Heart right ventricle (tissue), 16 donors: ENCODE results near the gene CDC42EP2. TPM values are rescaled to one million over a fixed set of nuclear protein-coding genes. Genes with fewer than 3 reads are reported as not detected.

Source experiments
- ATAC-seq, 8 donors: fragments of 200-7000 bp; cut with Tn5 transposase; one replicate each; pipeline ENCODE4 v1.9.1; 2020; ENCODE audit warnings: mild to moderate bottlenecking in 8 of 8, moderate library complexity in 8 of 8, moderate number of reproducible peaks in 1 of 8
- DNase-seq, 2 donors: peaks; one replicate each; pipeline ENCODE4 v3.0.0-alpha.2; 2020
- H3K27ac ChIP-seq, 10 donors: fragments of 200-600 bp; sonication (generic) in 2 of 10; one replicate each; pipeline versions ENCODE4 v1.5.0 to v1.8.0; 2020 to 2022; ENCODE audit warnings: mild to moderate bottlenecking in 3 of 10
- H3K27me3 ChIP-seq, 7 donors: fragments of 200-600 bp; one replicate each; pipeline ENCODE4 v1.8.0; 2021 to 2022; ENCODE audit warnings: mild to moderate bottlenecking in 2 of 7
- H3K36me3 ChIP-seq, 9 donors: fragments of 200-600 bp; sonication (generic) in 1 of 9; one replicate each; pipeline versions ENCODE4 v1.5.0 to v1.8.0; 2020 to 2022; ENCODE audit warnings: mild to moderate bottlenecking in 2 of 9
- H3K4me1 ChIP-seq, 9 donors: fragments of 200-600 bp; sonication (generic) in 1 of 9; one replicate each; pipeline versions ENCODE4 v1.5.0 to v1.8.0; 2020 to 2022; ENCODE audit warnings: mild to moderate bottlenecking in 4 of 9
- H3K4me3 ChIP-seq, 10 donors: fragments of 200-600 bp; sonication (generic) in 2 of 10; one replicate each; pipeline versions ENCODE4 v1.5.0 to v1.8.0; 2020 to 2022; ENCODE audit warnings: mild to moderate bottlenecking in 7 of 10, moderate library complexity in 2 of 10
- H3K9me3 ChIP-seq, 11 donors: fragments of 200-600 bp in 10 of 11; sonication (generic) in 2 of 11; one replicate each; pipeline versions ENCODE4 v1.5.0 to v1.8.0; 2013 to 2022; ENCODE audit warnings: mild to moderate bottlenecking in 2 of 11, control low read depth in 1 of 11, moderate library complexity in 1 of 11
- WGBS, 2 donors: extraction: QIAGEN DNeasy Blood & Tissue Kit; methylation state at CpG; one replicate each; pipeline ENCODE4 v1.1.7; 2013; ENCODE audit warnings: inconsistent platforms in 1 of 2; 5-methylcytosine and 5-hydroxymethylcytosine counted together
- intact Hi-C, 10 donors: fragments of 100-400 bp; cut with DNase I; formaldehyde crosslinking; loops; one replicate each; pipeline versions ENCODE4 v1.11.1 to v1.14.2; 2022
- polyA plus RNA-seq, 2 donors: library from polyadenylated mRNA; stranded (reverse); fragments of 200-250 nt; gene quantifications; one replicate each; pipeline ENCODE4 v1.2.3, GENCODE V29; 2013
- total RNA-seq, 10 donors: library from RNA; stranded (reverse); fragmentation: NEBNext Ultra II Directional in 3 of 10; extraction: Animal tissue kit (Norgen Biotek cat#: 25700) in 3 of 10; gene quantifications; one replicate each; pipeline versions ENCODE4 v1.2.1 to v1.2.4, GENCODE V29; 2021 to 2023
- TF ChIP-seq, protein P1 (sequence below), 9 donors: fragments of 200-600 bp; sonication (generic) in 2 of 9; IDR thresholded peaks; one replicate each; pipeline versions ENCODE4 v1.5.0 to v1.8.0; 2021 to 2022; ENCODE audit warnings: antibody characterized with exemption in 9 of 9, mild to moderate bottlenecking in 5 of 9, moderate library complexity in 1 of 9
- donor health status: Arrhythmogenic right ventricular cardiomyopathy.
- donor health status: ischemic (EF 13 %, LVEDD 7.1; RV severe dilation, severe dysfunction).
- donor health status: healthy with polysubstance abuse.
- donor health status: DM: no; HTN: yes; CAD: no.
- donor health status: DM: no; HTN: no; CAD: no.
- donor health status: ischemic (EF 25% LVEDD 6.9; RV normal size, moderate dysfunction).
- donor health status: ischemic (EF 25% LVEDD 5.7; RV mildly dilated, moderate dysfunction).
- donor health status: healthy.
- donor health status: DM: yes; HTN: yes; CAD: no.
- donor health status: Ischemic cardiomyopathy.
- donor health status: ischemic (EF 35%, LVEDD 5.7; RV mildly dilated, moderate dysfunction).
- donor health status: nonischemic (EF 11% LVEDD 7.7; RV severe dilation, severe dysfunction).
- donor health status: DM: yes; HTN: yes; CAD: no.
- donor health status: PGD.
- donor health status: ischemic (EF 29% LVEDD 5.4; RV normal size, mild dysfunction).
- donor health status: nonischemic (EF 23%, LVEDD 6.1; RV moderate dilation, normal function).

The CDC42EP2 gene
- total and polyA plus RNA-seq, 12 donors: 3.9 to 21.9 (median 9.9) TPM

DNA sequence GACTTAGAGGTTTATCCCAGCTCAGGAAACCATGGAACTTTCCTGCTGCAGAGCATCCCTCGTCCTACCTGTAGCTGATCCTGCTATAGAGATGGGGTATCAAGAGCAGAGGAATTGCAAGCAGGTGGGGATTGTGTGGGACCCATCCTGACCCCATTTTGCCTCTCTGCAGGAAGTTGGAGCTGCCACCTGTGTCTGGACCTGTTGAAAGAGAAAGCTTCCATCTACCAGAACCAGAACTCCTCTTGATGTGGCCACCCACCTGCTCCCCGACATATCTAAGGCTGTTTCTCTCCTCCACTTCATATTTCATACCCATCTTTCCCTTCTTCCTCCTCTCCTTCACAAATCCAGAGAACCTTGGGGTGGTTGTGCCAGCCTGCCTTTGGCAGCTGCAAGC, 36.8 kb downstream of the CDC42EP2 start:
- TF ChIP-seq, protein P1, sequence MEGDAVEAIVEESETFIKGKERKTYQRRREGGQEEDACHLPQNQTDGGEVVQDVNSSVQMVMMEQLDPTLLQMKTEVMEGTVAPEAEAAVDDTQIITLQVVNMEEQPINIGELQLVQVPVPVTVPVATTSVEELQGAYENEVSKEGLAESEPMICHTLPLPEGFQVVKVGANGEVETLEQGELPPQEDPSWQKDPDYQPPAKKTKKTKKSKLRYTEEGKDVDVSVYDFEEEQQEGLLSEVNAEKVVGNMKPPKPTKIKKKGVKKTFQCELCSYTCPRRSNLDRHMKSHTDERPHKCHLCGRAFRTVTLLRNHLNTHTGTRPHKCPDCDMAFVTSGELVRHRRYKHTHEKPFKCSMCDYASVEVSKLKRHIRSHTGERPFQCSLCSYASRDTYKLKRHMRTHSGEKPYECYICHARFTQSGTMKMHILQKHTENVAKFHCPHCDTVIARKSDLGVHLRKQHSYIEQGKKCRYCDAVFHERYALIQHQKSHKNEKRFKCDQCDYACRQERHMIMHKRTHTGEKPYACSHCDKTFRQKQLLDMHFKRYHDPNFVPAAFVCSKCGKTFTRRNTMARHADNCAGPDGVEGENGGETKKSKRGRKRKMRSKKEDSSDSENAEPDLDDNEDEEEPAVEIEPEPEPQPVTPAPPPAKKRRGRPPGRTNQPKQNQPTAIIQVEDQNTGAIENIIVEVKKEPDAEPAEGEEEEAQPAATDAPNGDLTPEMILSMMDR (IDR thresholded peaks at IDR 0.05): no peak
- Histone ChIP-seq H3K4me1 (peaks cover 15 to 28% (median 23%) of the 10 kb centered on the region in 9 donors), H3K27me3 (peaks cover 0 to 10% (median 0%) of the 10 kb centered on the region in 7 donors), H3K9me3 (no peaks in the 10 kb centered on the region), H3K36me3 (peaks cover under 1 to 70% (median 60%) of the 10 kb centered on the region in 9 donors), H3K4me3 (no peak overlapping the region), H3K27ac (no peak overlapping the region)
- DNase-seq (no peak), ATAC-seq (no peak)
- intact Hi-C loops: no loop called here
- 94 to 95% methylated on average over 2 of the region's 2 CpGs for WGBS, 2 donors

DNA sequence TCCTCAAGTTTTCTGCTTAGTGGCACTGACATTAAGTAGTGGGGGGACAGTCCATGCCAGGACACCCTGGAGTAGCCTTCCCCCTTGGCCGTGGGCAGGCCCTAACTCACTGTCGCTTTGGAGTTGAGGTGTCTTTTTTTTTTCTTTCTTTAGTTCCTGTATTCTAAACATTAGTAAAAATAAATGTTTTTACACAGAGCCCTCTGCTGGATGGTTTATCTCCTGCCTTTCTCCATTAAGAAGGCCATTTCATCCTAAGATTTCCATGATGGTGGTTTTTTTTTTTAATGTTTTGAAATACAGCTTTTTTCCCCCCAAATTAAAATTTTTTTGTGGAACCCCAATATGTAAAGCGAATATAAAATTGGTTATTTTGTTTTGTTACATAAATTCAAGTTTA, 38.1 kb downstream of the CDC42EP2 start:
- 80 to 81% methylated on average over 3 of the region's 3 CpGs for WGBS, 2 donors
- Histone ChIP-seq H3K4me1 (peaks cover 15 to 36% (median 23%) of the 10 kb centered on the region in 9 donors), H3K4me3 (no peak overlapping the region), H3K36me3 (peaks cover 0 to 57% (median 47%) of the 10 kb centered on the region in 9 donors), H3K27me3 (peaks cover 0 to 16% (median 0%) of the 10 kb centered on the region in 7 donors), H3K27ac (no peak overlapping the region), H3K9me3 (no peaks in the 10 kb centered on the region)
- intact Hi-C loops: no loop called here
- TF ChIP-seq, protein P1 (IDR thresholded peaks at IDR 0.05): peak in 6 of 9 donors; percentile 10 to 37 (median 30)
- DNase-seq (no peak), ATAC-seq (no peak)

DNA sequence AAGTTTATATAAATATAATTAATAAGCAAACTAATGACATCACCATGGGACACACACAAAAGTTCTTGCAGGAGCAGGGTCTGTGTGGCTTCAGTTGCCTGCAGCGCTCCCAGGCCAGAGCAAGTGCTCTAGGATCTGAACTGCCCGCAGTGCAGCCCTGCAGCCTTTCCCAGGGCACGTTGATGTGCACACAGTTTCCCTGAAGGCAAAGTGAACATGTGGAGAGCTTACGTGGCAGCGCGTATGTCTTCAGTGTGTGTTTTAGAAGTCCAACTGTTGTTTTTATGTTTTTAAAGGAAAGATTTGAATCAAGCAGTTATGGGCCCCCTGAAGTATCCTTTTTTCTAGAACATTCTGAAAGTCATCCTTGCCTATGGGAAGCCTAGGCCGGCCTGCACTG, 38.7 kb downstream of the CDC42EP2 start:
- TF ChIP-seq, protein P1 (IDR thresholded peaks at IDR 0.05): no peak
- Histone ChIP-seq H3K36me3 (peaks cover 0 to 51% (median 41%) of the 10 kb centered on the region in 9 donors), H3K9me3 (no peaks in the 10 kb centered on the region), H3K27ac (peak overlapping the region in 1 of 10 donors; percentile 67), H3K4me1 (peaks cover 15 to 41% (median 26%) of the 10 kb centered on the region in 9 donors), H3K27me3 (peaks cover 0 to 16% (median 0%) of the 10 kb centered on the region in 7 donors), H3K4me3 (peak overlapping the region in 3 of 10 donors; percentile 70 to 83 (median 75))
- ATAC-seq (no peak), DNase-seq (no peak)
- intact Hi-C loops: no loop called here
- WGBS, 2 donors: 85% methylated on average over 7 of the region's 7 CpGs

DNA sequence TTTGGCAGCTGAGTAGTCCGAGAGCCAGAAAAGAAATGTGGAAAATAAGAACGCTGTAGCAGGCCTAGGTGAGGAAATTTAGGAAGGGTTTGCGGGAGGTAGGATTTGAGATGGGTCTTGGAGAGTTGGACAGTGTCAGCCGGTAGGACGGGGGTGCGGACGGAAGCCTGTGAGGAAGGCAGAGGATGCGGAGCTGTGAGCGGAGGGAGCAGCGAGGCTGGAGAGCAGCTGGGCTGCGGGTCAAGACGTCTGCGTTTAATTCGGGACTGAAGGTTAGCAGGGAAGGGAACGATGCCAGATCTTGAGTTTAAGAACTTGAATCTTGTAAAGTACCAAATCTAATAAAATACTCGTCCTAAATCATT, 39.2 kb downstream of the CDC42EP2 start:
- ATAC-seq (peak in 4 of 8 donors; percentile 12 to 31 (median 16)), DNase-seq (no peak)
- WGBS, 2 donors: 8 to 11% methylated on average over 16 of the region's 16 CpGs
- Histone ChIP-seq H3K9me3 (no peaks in the 10 kb centered on the region), H3K36me3 (peaks cover 0 to 46% (median 36%) of the 10 kb centered on the region in 9 donors), H3K27me3 (peaks cover 0 to 16% (median 0%) of the 10 kb centered on the region in 7 donors), H3K4me3 (peak overlapping the region in 9 of 10 donors; percentile 62 to 83 (median 74)), H3K4me1 (peaks cover 15 to 42% (median 28%) of the 10 kb centered on the region in 9 donors), H3K27ac (peak overlapping the region in 9 of 10 donors; percentile 10 to 70 (median 39))
- TF ChIP-seq, protein P1 (IDR thresholded peaks at IDR 0.05): no peak
- intact Hi-C loops: no loop called here
